Activated CD8-positive, alpha-beta T cell treated with anti-CD3 and anti-CD28 coated beads for 36 hours (primary cell): Measurements from ENCODE around the gene AREL1. TPM values are rescaled to one million over a fixed set of nuclear protein-coding genes. Genes with fewer than 3 reads are reported as not detected.

Experiments used
- ATAC-seq: fragments of 200-7000 bp; cut with Tn5 transposase; one replicate; pipeline ENCODE4 v1.10.0; 2021; ENCODE audit warnings: mild to moderate bottlenecking, moderate library complexity
- CTCF ChIA-PET: fragments of 350-600 bp; sonication (Branson Sonifier 250); formaldehyde crosslinking; loops from one replicate; lab custom pipeline; 2021; ENCODE audit warnings: antibody characterized with exemption; lab: Charles Lee
- POLR2A ChIA-PET: fragments of 350-600 bp; sonication (Branson Sonifier 250); formaldehyde crosslinking; loops from one replicate; lab custom pipeline; 2021; ENCODE audit warnings: antibody characterized with exemption; lab: Charles Lee
- DNase-seq: peaks from one replicate; pipeline ENCODE4 v3.0.0-alpha.2; 2020
- H3K27ac Mint-ChIP-seq: one replicate; pipeline ENCODE4 v1.8.0; 2021; ENCODE audit warnings: mild to moderate bottlenecking, mixed read lengths
- H3K27me3 Mint-ChIP-seq: one replicate; pipeline ENCODE4 v1.8.0; 2021; ENCODE audit warnings: mixed read lengths
- H3K36me3 Mint-ChIP-seq: one replicate; pipeline ENCODE4 v1.8.0; 2021; ENCODE audit warnings: low read depth, mixed read lengths
- H3K4me1 Mint-ChIP-seq: one replicate; pipeline ENCODE4 v1.8.0; 2021; ENCODE audit warnings: low read depth, mixed read lengths
- H3K4me3 Mint-ChIP-seq: one replicate; pipeline ENCODE4 v1.8.0; 2021; ENCODE audit warnings: mild to moderate bottlenecking, moderate library complexity, mixed read lengths
- H3K9me3 Mint-ChIP-seq: one replicate; pipeline ENCODE4 v1.8.0; 2021; ENCODE audit warnings: mixed read lengths
- CTCF ChIP-seq: fragments of 200-600 bp; IDR thresholded peaks from one replicate; pipeline ENCODE4 v1.8.0; 2022; ENCODE audit warnings: antibody characterized with exemption, mild to moderate bottlenecking
- intact Hi-C: fragments of 100-400 bp; cut with micrococcal nuclease; formaldehyde crosslinking; loops from one replicate; pipeline ENCODE4 v1.10.0; 2022
- total RNA-seq, 2 experiments: library from RNA; stranded (reverse); gene quantifications; one replicate each; pipeline ENCODE4 v1.2.3, GENCODE V29; 2021

The AREL1 gene
- total RNA-seq, 2 experiments from 2014 or later, result 26.4 to 28.2 TPM

GRCh38 chr14:74638066-74638465 is 74.8 kb downstream of the AREL1 start:
- no peak for ATAC-seq
- Mint-ChIP-seq H3K36me3 (no peaks in the 10 kb centered on the region), H3K9me3 (no peaks in the 10 kb centered on the region), H3K27ac (no peak overlapping the region), H3K4me1 (no peaks in the 10 kb centered on the region), H3K4me3 (no peak overlapping the region), H3K27me3 (no peaks in the 10 kb centered on the region)
- no peak for TF ChIP-seq CTCF
- CTCF ChIA-PET, result interaction anchor here (2.1 to 3.8 kb wide), 3 partner anchors 25 to 46 kb away, joined by 6 to 17 read pairs (median 7); partner anchors contain the start of gene LTBP2
- intact Hi-C loops, result no loop called here
- no peak for DNase-seq
- POLR2A ChIA-PET, result interaction anchor here (0.7 kb wide), 1 partner anchor 79 kb away, joined by 4 read pairs; no protein-coding TSS in a partner anchor

DNA sequence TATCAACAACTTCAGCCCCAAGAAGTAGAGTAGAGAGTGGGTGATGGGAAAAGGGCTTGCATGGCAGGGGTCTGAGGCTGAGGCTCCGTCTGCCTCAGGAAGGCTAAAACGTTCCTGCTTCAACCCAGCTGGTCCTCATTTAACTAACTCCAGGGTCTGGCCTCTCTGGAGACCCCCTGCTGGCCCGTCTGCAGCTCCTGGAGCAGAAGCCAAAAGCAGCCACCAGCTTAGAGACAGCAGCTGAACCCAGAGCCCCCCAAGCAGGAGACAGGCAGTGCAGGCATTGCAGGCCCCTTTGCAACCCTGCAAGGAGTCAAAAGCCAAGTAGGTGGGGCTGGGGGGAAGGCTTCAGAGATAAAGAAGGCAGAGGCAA is 75.7 kb downstream of the AREL1 start:
- no peaks in the 10 kb centered on the region for H3K27me3 Mint-ChIP-seq
- H3K4me1 Mint-ChIP-seq, result no peaks in the 10 kb centered on the region
- intact Hi-C loops, result no loop called here
- DNase-seq (no peak), ATAC-seq (no peak)
- H3K27ac Mint-ChIP-seq, result no peak overlapping the region
- H3K9me3 Mint-ChIP-seq, result no peaks in the 10 kb centered on the region
- no peak for TF ChIP-seq CTCF
- H3K4me3 Mint-ChIP-seq, result no peak overlapping the region
- H3K36me3 Mint-ChIP-seq, result no peaks in the 10 kb centered on the region
- ChIA-PET POLR2A (interaction anchor here (0.8 kb wide), 1 partner anchor 25 kb away, joined by 3 read pairs; the partner anchor contains the start of gene LTBP2), CTCF (interaction anchor here (0.8 to 3.8 kb wide), 3 partner anchors 9 to 28 kb away, joined by 3 to 17 read pairs (median 7); partner anchors contain the start of gene LTBP2)

DNA sequence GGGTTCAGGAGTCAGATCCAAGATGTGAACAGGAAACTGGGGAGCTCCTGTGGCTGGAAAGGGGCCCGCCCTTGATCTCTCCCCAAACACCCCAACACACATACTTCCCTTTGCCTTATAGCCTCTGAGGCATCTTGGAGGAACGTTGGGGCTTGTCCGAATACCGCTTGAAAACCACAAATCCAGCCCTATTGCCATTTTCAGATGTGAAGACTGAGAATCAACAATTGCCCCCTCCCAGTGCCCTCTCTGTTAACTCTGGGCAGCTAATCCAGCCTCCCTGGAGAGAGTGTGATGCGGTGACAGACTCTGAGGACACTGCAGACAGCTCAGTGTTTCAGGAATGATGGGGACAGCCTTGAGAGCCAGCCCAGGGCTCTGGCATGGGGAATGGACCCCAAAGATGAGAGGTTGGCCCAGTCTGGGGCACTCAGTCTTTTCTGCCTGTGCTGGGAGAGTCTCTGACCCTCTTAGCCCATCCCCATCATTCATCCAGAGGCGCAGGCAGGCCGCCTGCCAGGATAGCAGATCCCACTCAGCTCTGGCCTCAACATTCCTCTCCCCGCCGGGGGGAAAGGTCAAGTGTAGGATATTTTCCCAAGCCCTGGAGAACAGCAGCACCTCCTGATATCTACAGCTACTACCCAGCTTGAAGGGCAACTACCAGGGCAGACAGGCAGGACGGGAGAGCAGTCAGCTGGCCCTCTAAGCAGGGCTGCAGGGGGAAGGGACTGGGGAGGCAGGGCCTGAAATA is 76.3 kb downstream of the AREL1 start:
- ChIA-PET POLR2A (interaction anchor here (0.8 kb wide), 1 partner anchor 25 kb away, joined by 3 read pairs; the partner anchor contains the start of gene LTBP2), CTCF (interaction anchor here (0.8 to 3.8 kb wide), 4 partner anchors 8 to 27 kb away, joined by 3 to 17 read pairs (median 6); partner anchors contain the start of gene LTBP2)
- DNase-seq (no peak), ATAC-seq (no peak)
- H3K36me3 Mint-ChIP-seq, result no peaks in the 10 kb centered on the region
- TF ChIP-seq CTCF, result no peak
- H3K4me1 Mint-ChIP-seq, result no peaks in the 10 kb centered on the region
- H3K4me3 Mint-ChIP-seq, result no peak overlapping the region
- no peaks in the 10 kb centered on the region for H3K27me3 Mint-ChIP-seq
- H3K9me3 Mint-ChIP-seq, result no peaks in the 10 kb centered on the region
- no peak overlapping the region for H3K27ac Mint-ChIP-seq
- intact Hi-C loops, result no loop called here

- H3K27ac Mint-ChIP-seq, result no peak overlapping the region
- ATAC-seq (no peak), DNase-seq (no peak)
- ChIA-PET CTCF (interaction anchor here (1.2 kb wide), 1 partner anchor 24 kb away, joined by 4 read pairs; the partner anchor contains the start of gene LTBP2), POLR2A (no interaction called here)
- no peaks in the 10 kb centered on the region for H3K4me1 Mint-ChIP-seq
- no peaks in the 10 kb centered on the region for H3K9me3 Mint-ChIP-seq
- no peaks in the 10 kb centered on the region for H3K27me3 Mint-ChIP-seq
- no peaks in the 10 kb centered on the region for H3K36me3 Mint-ChIP-seq
- intact Hi-C loops, result no loop called here
- no peak for TF ChIP-seq CTCF
- no peak overlapping the region for H3K4me3 Mint-ChIP-seq
Observed at GRCh38 chr14:74635847-74636246, 77.0 kb downstream of the AREL1 start.

GRCh38 chr14:74634964-74635363 is 77.9 kb downstream of the AREL1 start:
- Mint-ChIP-seq H3K9me3 (no peaks in the 10 kb centered on the region), H3K36me3 (no peaks in the 10 kb centered on the region), H3K27me3 (no peaks in the 10 kb centered on the region), H3K4me3 (no peak overlapping the region), H3K27ac (no peak overlapping the region), H3K4me1 (no peaks in the 10 kb centered on the region)
- TF ChIP-seq CTCF, result no peak
- ChIA-PET POLR2A (interaction anchor here (1.1 kb wide), 1 partner anchor 16 kb away, joined by 3 read pairs; no protein-coding TSS in a partner anchor), CTCF (no interaction called here)
- ATAC-seq (no peak), DNase-seq (no peak)
- intact Hi-C loops, result no loop called here
